ENCODE measurements around the gene BET1. TPM values are rescaled to one million over a fixed set of nuclear protein-coding genes. Genes with fewer than 3 reads are reported as not detected.

Gene BET1
- total and polyA plus RNA-seq, 9 of the 15 experiments (the other 6 are each of a cell fraction or from before 2014, with no cell fraction given) = 15.8 to 190 (median 37.8) TPM

DNA sequence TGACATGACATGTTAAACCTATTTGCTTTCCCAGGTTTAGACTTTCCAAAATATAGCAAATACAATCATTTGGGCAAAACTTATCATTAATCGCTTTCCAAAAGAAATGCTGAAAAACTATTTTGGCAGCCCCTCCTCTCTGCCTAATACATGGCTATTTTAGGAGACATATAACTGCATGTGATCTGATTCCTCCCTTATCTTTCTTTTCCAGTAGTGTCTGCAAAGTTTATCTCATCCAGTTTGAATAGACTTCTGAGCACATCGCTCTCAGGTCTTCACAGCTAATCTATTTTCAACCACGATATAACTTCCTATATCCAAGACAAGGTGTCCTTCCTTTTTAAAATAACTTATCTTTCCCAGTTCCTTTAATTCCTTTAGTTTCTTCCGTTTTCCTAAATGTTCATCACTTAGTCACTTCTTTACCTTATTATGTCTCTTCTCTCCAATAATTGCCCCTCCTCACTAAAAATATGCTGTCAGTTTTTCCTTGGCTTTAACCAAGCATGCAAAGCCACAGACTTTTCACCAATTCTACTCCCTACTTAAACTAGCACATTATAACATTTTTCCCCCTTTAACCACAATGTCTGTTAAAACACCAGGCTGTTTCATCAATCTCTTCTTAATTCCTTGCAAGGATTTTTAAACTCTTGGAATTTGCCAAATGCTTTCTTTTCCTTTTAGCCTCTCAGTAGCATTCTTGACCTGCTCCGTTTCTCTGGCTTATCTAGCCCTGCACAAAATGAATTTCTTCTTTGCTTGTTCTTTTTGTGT is 58.2 kb downstream of the BET1 start (continued):
- TF ChIP-seq NR2F6 (CRISPR knock-in tag; IDR thresholded peaks at IDR 0.05) (no peak), ZBTB17 (CRISPR knock-in tag; IDR thresholded peaks at IDR 0.05) (peak; percentile 86), POLR3G (IDR thresholded peaks at IDR 0.05; ENCODE audit: extremely low read depth, insufficient read length, insufficient replicate concordance) (no peak), HDAC2 (IDR thresholded peaks at IDR 0.05) (no peak), ZNF512 (tag; IDR thresholded peaks at IDR 0.05) (peak; percentile 70), U2AF2 (optimal IDR thresholded peaks at IDR 0.05; ENCODE audit: low read depth, low read length) (no peak), CHD7 (IDR thresholded peaks at IDR 0.05; ENCODE audit: low read depth, low read length) (no peak)
- TF ChIP-seq, protein P1, sequence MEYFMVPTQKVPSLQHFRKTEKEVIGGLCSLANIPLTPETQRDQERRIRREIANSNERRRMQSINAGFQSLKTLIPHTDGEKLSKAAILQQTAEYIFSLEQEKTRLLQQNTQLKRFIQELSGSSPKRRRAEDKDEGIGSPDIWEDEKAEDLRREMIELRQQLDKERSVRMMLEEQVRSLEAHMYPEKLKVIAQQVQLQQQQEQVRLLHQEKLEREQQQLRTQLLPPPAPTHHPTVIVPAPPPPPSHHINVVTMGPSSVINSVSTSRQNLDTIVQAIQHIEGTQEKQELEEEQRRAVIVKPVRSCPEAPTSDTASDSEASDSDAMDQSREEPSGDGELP (CRISPR knock-in tag; IDR thresholded peaks at IDR 0.05; ENCODE audit: borderline replicate concordance) = no peak
- TF ChIP-seq, protein P2, sequence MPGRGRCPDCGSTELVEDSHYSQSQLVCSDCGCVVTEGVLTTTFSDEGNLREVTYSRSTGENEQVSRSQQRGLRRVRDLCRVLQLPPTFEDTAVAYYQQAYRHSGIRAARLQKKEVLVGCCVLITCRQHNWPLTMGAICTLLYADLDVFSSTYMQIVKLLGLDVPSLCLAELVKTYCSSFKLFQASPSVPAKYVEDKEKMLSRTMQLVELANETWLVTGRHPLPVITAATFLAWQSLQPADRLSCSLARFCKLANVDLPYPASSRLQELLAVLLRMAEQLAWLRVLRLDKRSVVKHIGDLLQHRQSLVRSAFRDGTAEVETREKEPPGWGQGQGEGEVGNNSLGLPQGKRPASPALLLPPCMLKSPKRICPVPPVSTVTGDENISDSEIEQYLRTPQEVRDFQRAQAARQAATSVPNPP (IDR thresholded peaks at IDR 0.05; ENCODE audit: borderline replicate concordance, insufficient read depth, insufficient read length) = no peak
- TF ChIP-seq, protein P3, sequence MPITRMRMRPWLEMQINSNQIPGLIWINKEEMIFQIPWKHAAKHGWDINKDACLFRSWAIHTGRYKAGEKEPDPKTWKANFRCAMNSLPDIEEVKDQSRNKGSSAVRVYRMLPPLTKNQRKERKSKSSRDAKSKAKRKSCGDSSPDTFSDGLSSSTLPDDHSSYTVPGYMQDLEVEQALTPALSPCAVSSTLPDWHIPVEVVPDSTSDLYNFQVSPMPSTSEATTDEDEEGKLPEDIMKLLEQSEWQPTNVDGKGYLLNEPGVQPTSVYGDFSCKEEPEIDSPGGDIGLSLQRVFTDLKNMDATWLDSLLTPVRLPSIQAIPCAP (CRISPR knock-in tag; IDR thresholded peaks at IDR 0.05; ENCODE audit: borderline replicate concordance) = no peak
